HG03565 (cell line): Measurements from ENCODE around the gene LRP6.

Source experiments
- ATAC-seq: cut with Tn5 transposase; IDR thresholded peaks from one replicate; pipeline ENCODE4 v1.9.1; 2021; ENCODE audit warnings: mild to moderate bottlenecking, moderate library complexity; ENCODE audit not compliant: unreplicated experiment

Gene LRP6

GRCh38 chr12:12083688-12084087 lies 183.2 kb downstream of the LRP6 start:
- ATAC-seq = no peak

GRCh38 chr12:12081836-12082497 lies 184.9 kb downstream of the LRP6 start:
- ATAC-seq = no peak

- no peak for ATAC-seq
Observed at GRCh38 chr12:12079291-12079690, 187.6 kb downstream of the LRP6 start.

GRCh38 chr12:12072064-12072760 lies 194.6 kb downstream of the LRP6 start:
- no peak for ATAC-seq

- ATAC-seq = peak; percentile 40
Observed at GRCh38 chr12:12070674-12071656, 195.9 kb downstream of the LRP6 start, which contains the start of gene BCL2L14. BCL2L14 (plus strand) TSS chr12:12070939; CDS start chr12:12079306, 8,367 bp downstream.

GRCh38 chr12:12069821-12070548 lies 196.9 kb downstream of the LRP6 start:
- no peak for ATAC-seq

- no peak for ATAC-seq
Observed at GRCh38 chr12:12068751-12069150, 198.1 kb downstream of the LRP6 start.
